ENCODE results near the gene DACH1.
"Not testable (repeated sequence)": the region's sequence is repeated elsewhere in the genome, so short reads cannot be mapped to it uniquely, and the experiment has no call there.

DACH1 gene

GRCh38 chr13:71837582-71837981 is 29.4 kb downstream of the DACH1 start:
- H3K36me3 ChIP-seq (ENCODE audit: insufficient read depth, low read length); H3K4me3 ChIP-seq (ENCODE audit: low read length); H3K4me1 ChIP-seq (ENCODE audit: insufficient read depth, low read length); H2AFZ ChIP-seq (ENCODE audit: low read depth, low read length); H3K9me3 ChIP-seq (ENCODE audit: low read length); H3K27me3 ChIP-seq (ENCODE audit: insufficient read depth, low read length): not testable (repeated sequence)

GRCh38 chr13:71831716-71832115 is 35.3 kb downstream of the DACH1 start:
- H3K4me3 ChIP-seq (ENCODE audit: low read length) = no peak overlapping the region
- H3K36me3 ChIP-seq (ENCODE audit: insufficient read depth, low read length) = no peaks in the 10 kb centered on the region
- no peak overlapping the region for H2AFZ ChIP-seq (ENCODE audit: low read depth, low read length)
- no peaks in the 10 kb centered on the region for H3K9me3 ChIP-seq (ENCODE audit: low read length)
- H3K27me3 ChIP-seq (ENCODE audit: insufficient read depth, low read length) = no peaks in the 10 kb centered on the region
- peaks cover 18% of the 10 kb centered on the region for H3K4me1 ChIP-seq (ENCODE audit: insufficient read depth, low read length)

- H2AFZ ChIP-seq (ENCODE audit: low read depth, low read length) = no peak overlapping the region
- peaks cover 18% of the 10 kb centered on the region for H3K4me1 ChIP-seq (ENCODE audit: insufficient read depth, low read length)
- no peaks in the 10 kb centered on the region for H3K27me3 ChIP-seq (ENCODE audit: insufficient read depth, low read length)
- H3K9me3 ChIP-seq (ENCODE audit: low read length) = no peaks in the 10 kb centered on the region
- H3K36me3 ChIP-seq (ENCODE audit: insufficient read depth, low read length) = no peaks in the 10 kb centered on the region
- H3K4me3 ChIP-seq (ENCODE audit: low read length) = no peak overlapping the region
These were observed 36.3 kb downstream of the DACH1 start for GRCh38 chr13:71830736-71831135.

- Histone ChIP-seq H3K9me3 (ENCODE audit: low read length) (no peaks in the 10 kb centered on the region), H3K4me3 (ENCODE audit: low read length) (no peak overlapping the region), H3K36me3 (ENCODE audit: insufficient read depth, low read length) (no peaks in the 10 kb centered on the region), H2AFZ (ENCODE audit: low read depth, low read length) (no peak overlapping the region), H3K27me3 (ENCODE audit: insufficient read depth, low read length) (no peaks in the 10 kb centered on the region), H3K4me1 (ENCODE audit: insufficient read depth, low read length) (peaks cover 18% of the 10 kb centered on the region)
These were observed 36.7 kb downstream of the DACH1 start for GRCh38 chr13:71830323-71830722.

- Histone ChIP-seq H3K9me3 (ENCODE audit: low read length) (no peaks in the 10 kb centered on the region), H3K4me1 (ENCODE audit: insufficient read depth, low read length) (peaks cover 18% of the 10 kb centered on the region), H3K4me3 (ENCODE audit: low read length) (no peak overlapping the region), H3K27me3 (ENCODE audit: insufficient read depth, low read length) (no peaks in the 10 kb centered on the region), H3K36me3 (ENCODE audit: insufficient read depth, low read length) (no peaks in the 10 kb centered on the region), H2AFZ (ENCODE audit: low read depth, low read length) (no peak overlapping the region)
These were observed 37.5 kb downstream of the DACH1 start for GRCh38 chr13:71829547-71829946.

- no peaks in the 10 kb centered on the region for H3K36me3 ChIP-seq (ENCODE audit: insufficient read depth, low read length)
- H3K27me3 ChIP-seq (ENCODE audit: insufficient read depth, low read length) = no peaks in the 10 kb centered on the region
- H3K9me3 ChIP-seq (ENCODE audit: low read length) = no peaks in the 10 kb centered on the region
- H3K4me1 ChIP-seq (ENCODE audit: insufficient read depth, low read length) = peaks cover 18% of the 10 kb centered on the region
- H3K4me3 ChIP-seq (ENCODE audit: low read length) = no peak overlapping the region
- no peak overlapping the region for H2AFZ ChIP-seq (ENCODE audit: low read depth, low read length)
These were observed 38.4 kb downstream of the DACH1 start for GRCh38 chr13:71828564-71828963.

- H2AFZ ChIP-seq (ENCODE audit: low read depth, low read length) = no peak overlapping the region
- H3K4me1 ChIP-seq (ENCODE audit: insufficient read depth, low read length) = peaks cover 18% of the 10 kb centered on the region
- H3K27me3 ChIP-seq (ENCODE audit: insufficient read depth, low read length) = no peaks in the 10 kb centered on the region
- H3K9me3 ChIP-seq (ENCODE audit: low read length) = no peaks in the 10 kb centered on the region
- H3K36me3 ChIP-seq (ENCODE audit: insufficient read depth, low read length) = no peaks in the 10 kb centered on the region
- no peak overlapping the region for H3K4me3 ChIP-seq (ENCODE audit: low read length)
These were observed 38.9 kb downstream of the DACH1 start for GRCh38 chr13:71828117-71828516.

- no peak overlapping the region for H2AFZ ChIP-seq (ENCODE audit: low read depth, low read length)
- H3K27me3 ChIP-seq (ENCODE audit: insufficient read depth, low read length) = no peaks in the 10 kb centered on the region
- no peaks in the 10 kb centered on the region for H3K9me3 ChIP-seq (ENCODE audit: low read length)
- H3K4me3 ChIP-seq (ENCODE audit: low read length) = no peak overlapping the region
- H3K36me3 ChIP-seq (ENCODE audit: insufficient read depth, low read length) = no peaks in the 10 kb centered on the region
- peaks cover 18% of the 10 kb centered on the region for H3K4me1 ChIP-seq (ENCODE audit: insufficient read depth, low read length)
These were observed 39.8 kb downstream of the DACH1 start for GRCh38 chr13:71827241-71827640.

- Histone ChIP-seq H3K27me3 (ENCODE audit: insufficient read depth, low read length) (no peaks in the 10 kb centered on the region), H3K4me1 (ENCODE audit: insufficient read depth, low read length) (no peaks in the 10 kb centered on the region), H3K4me3 (ENCODE audit: low read length) (no peak overlapping the region), H2AFZ (ENCODE audit: low read depth, low read length) (no peak overlapping the region), H3K36me3 (ENCODE audit: insufficient read depth, low read length) (peaks cover 13% of the 10 kb centered on the region), H3K9me3 (ENCODE audit: low read length) (peaks cover 8% of the 10 kb centered on the region)
These were observed 46.3 kb downstream of the DACH1 start for GRCh38 chr13:71820699-71821098.

GRCh38 chr13:71817335-71817734 is 49.7 kb downstream of the DACH1 start:
- peaks cover 13% of the 10 kb centered on the region for H3K36me3 ChIP-seq (ENCODE audit: insufficient read depth, low read length)
- peaks cover 8% of the 10 kb centered on the region for H3K9me3 ChIP-seq (ENCODE audit: low read length)
- H3K27me3 ChIP-seq (ENCODE audit: insufficient read depth, low read length) = no peaks in the 10 kb centered on the region
- no peak overlapping the region for H2AFZ ChIP-seq (ENCODE audit: low read depth, low read length)
- no peak overlapping the region for H3K4me3 ChIP-seq (ENCODE audit: low read length)
- peaks cover 3% of the 10 kb centered on the region for H3K4me1 ChIP-seq (ENCODE audit: insufficient read depth, low read length)

- H3K36me3 ChIP-seq (ENCODE audit: insufficient read depth, low read length) = peaks cover 9% of the 10 kb centered on the region
- no peaks in the 10 kb centered on the region for H3K27me3 ChIP-seq (ENCODE audit: insufficient read depth, low read length)
- H3K4me3 ChIP-seq (ENCODE audit: low read length) = no peak overlapping the region
- H3K4me1 ChIP-seq (ENCODE audit: insufficient read depth, low read length) = peaks cover 3% of the 10 kb centered on the region
- H3K9me3 ChIP-seq (ENCODE audit: low read length) = peaks cover 4% of the 10 kb centered on the region
- H2AFZ ChIP-seq (ENCODE audit: low read depth, low read length) = no peak overlapping the region
These were observed 52.1 kb downstream of the DACH1 start for GRCh38 chr13:71814806-71815360.

- peaks cover 3% of the 10 kb centered on the region for H3K4me1 ChIP-seq (ENCODE audit: insufficient read depth, low read length)
- H2AFZ ChIP-seq (ENCODE audit: low read depth, low read length) = no peak overlapping the region
- H3K9me3 ChIP-seq (ENCODE audit: low read length) = peaks cover 3% of the 10 kb centered on the region
These were observed 53.8 kb downstream of the DACH1 start for GRCh38 chr13:71813187-71813586.

GRCh38 chr13:71811344-71811743 is 55.7 kb downstream of the DACH1 start:
- H3K9me3 ChIP-seq (ENCODE audit: low read length) = peaks cover 3% of the 10 kb centered on the region
- H2AFZ ChIP-seq (ENCODE audit: low read depth, low read length) = no peak overlapping the region
- no peak overlapping the region for H3K4me3 ChIP-seq (ENCODE audit: low read length)

More at GRCh38 chr13:71813187-71813586, 53.8 kb downstream of the DACH1 start:
- Histone ChIP-seq H3K4me3 (ENCODE audit: low read length) (no peak overlapping the region), H3K27me3 (ENCODE audit: insufficient read depth, low read length) (no peaks in the 10 kb centered on the region), H3K36me3 (ENCODE audit: insufficient read depth, low read length) (peaks cover 5% of the 10 kb centered on the region)

GRCh38 chr13:71808708-71809107 is 58.3 kb downstream of the DACH1 start:
- no peaks in the 10 kb centered on the region for H3K27me3 ChIP-seq (ENCODE audit: insufficient read depth, low read length)
- no peaks in the 10 kb centered on the region for H3K9me3 ChIP-seq (ENCODE audit: low read length)
- H3K4me1 ChIP-seq (ENCODE audit: insufficient read depth, low read length) = no peaks in the 10 kb centered on the region
- H3K4me3 ChIP-seq (ENCODE audit: low read length) = no peak overlapping the region
- no peaks in the 10 kb centered on the region for H3K36me3 ChIP-seq (ENCODE audit: insufficient read depth, low read length)
- no peak overlapping the region for H2AFZ ChIP-seq (ENCODE audit: low read depth, low read length)

More at GRCh38 chr13:71811344-71811743, 55.7 kb downstream of the DACH1 start:
- Histone ChIP-seq H3K27me3 (ENCODE audit: insufficient read depth, low read length) (no peaks in the 10 kb centered on the region), H3K36me3 (ENCODE audit: insufficient read depth, low read length) (no peaks in the 10 kb centered on the region), H3K4me1 (ENCODE audit: insufficient read depth, low read length) (peaks cover 3% of the 10 kb centered on the region)
